HAP-1 (cell line): ENCODE data around the gene CTNNA2.
"Not testable (repeated sequence)": the region's sequence is repeated elsewhere in the genome, so short reads cannot be mapped to it uniquely, and the experiment has no call there.

Experiments
- DNase-seq, 2 experiments: peaks; one replicate each; pipeline ENCODE4 v3.0.0-alpha.2; 2016 to 2020; ENCODE audit warnings: low spot score in 2 of 2
- H3K27me3 ChIP-seq: fragments of 250-450 bp; sonication (Bioruptor Pico); 2 replicates; pipeline ENCODE4 v1.5.1; 2020; ENCODE audit warnings: low read depth, mild to moderate bottlenecking, moderate library complexity
- H3K36me3 ChIP-seq: fragments of 250-450 bp; sonication (Bioruptor Pico); replicated peaks from 2 replicates; pipeline ENCODE4 v1.5.1; 2020; ENCODE audit warnings: mild to moderate bottlenecking
- H3K4me1 ChIP-seq: fragments of 250-450 bp; sonication (Bioruptor Pico); 2 replicates; pipeline ENCODE4 v1.5.1; 2020; ENCODE audit warnings: mild to moderate bottlenecking
- H3K4me3 ChIP-seq: fragments of 250-450 bp; sonication (Bioruptor Pico); 2 replicates; pipeline ENCODE4 v1.5.1; 2020; ENCODE audit warnings: mild to moderate bottlenecking, moderate library complexity
- H3K9me3 ChIP-seq: fragments of 250-450 bp; sonication (Bioruptor Pico); 2 replicates; pipeline ENCODE4 v1.5.1; 2020; ENCODE audit warnings: mild to moderate bottlenecking, moderate library complexity
- in situ Hi-C: fragments of 300-500 bp; cut with MboI; formaldehyde crosslinking; loops from 3 replicates; pipeline ENCODE4 v1.14.3; 2020; ENCODE audit warnings: low sequenced_read_pairs, inconsistent platforms, mixed read lengths

Gene CTNNA2

GRCh38 chr2:80028051-80028450 is 515.2 kb downstream of the CTNNA2 start:
- in situ Hi-C loops: no loop called here
- no peaks in the 10 kb centered on the region for H3K4me1 ChIP-seq
- no peaks in the 10 kb centered on the region for H3K36me3 ChIP-seq
- H3K9me3 ChIP-seq: no peaks in the 10 kb centered on the region
- H3K27me3 ChIP-seq: no peaks in the 10 kb centered on the region
- DNase-seq: no peak
- no peak overlapping the region for H3K4me3 ChIP-seq

GRCh38 chr2:80028584-80028983 is 515.7 kb downstream of the CTNNA2 start:
- DNase-seq: no peak
- in situ Hi-C loops: no loop called here
- H3K9me3 ChIP-seq: no peaks in the 10 kb centered on the region
- H3K27me3 ChIP-seq: no peaks in the 10 kb centered on the region
- H3K36me3 ChIP-seq: no peaks in the 10 kb centered on the region
- no peak overlapping the region for H3K4me3 ChIP-seq
- H3K4me1 ChIP-seq: no peaks in the 10 kb centered on the region

- DNase-seq: no peak
- H3K36me3 ChIP-seq: no peaks in the 10 kb centered on the region
- in situ Hi-C loops: no loop called here
- H3K9me3 ChIP-seq: no peaks in the 10 kb centered on the region
- H3K27me3 ChIP-seq: no peaks in the 10 kb centered on the region
- no peak overlapping the region for H3K4me3 ChIP-seq
- H3K4me1 ChIP-seq: no peaks in the 10 kb centered on the region
Observed at GRCh38 chr2:80030135-80030534, 517.3 kb downstream of the CTNNA2 start.

GRCh38 chr2:80032684-80033083 is 519.8 kb downstream of the CTNNA2 start:
- H3K4me1 ChIP-seq, H3K36me3 ChIP-seq, H3K4me3 ChIP-seq, DNase-seq, H3K27me3 ChIP-seq, in situ Hi-C loops, H3K9me3 ChIP-seq: not testable (repeated sequence)

GRCh38 chr2:80035749-80036285 is 523.0 kb downstream of the CTNNA2 start:
- in situ Hi-C loops: no loop called here
- no peaks in the 10 kb centered on the region for H3K9me3 ChIP-seq
- H3K36me3 ChIP-seq: no peaks in the 10 kb centered on the region
- no peak overlapping the region for H3K4me3 ChIP-seq
- H3K4me1 ChIP-seq: no peaks in the 10 kb centered on the region
- no peaks in the 10 kb centered on the region for H3K27me3 ChIP-seq
- DNase-seq: no peak

- H3K27me3 ChIP-seq: no peaks in the 10 kb centered on the region
- H3K9me3 ChIP-seq: no peaks in the 10 kb centered on the region
- H3K36me3 ChIP-seq: no peaks in the 10 kb centered on the region
- H3K4me3 ChIP-seq: no peak overlapping the region
- in situ Hi-C loops: no loop called here
- no peak for DNase-seq
- no peaks in the 10 kb centered on the region for H3K4me1 ChIP-seq
Observed at GRCh38 chr2:80037310-80037709, 524.5 kb downstream of the CTNNA2 start.

- Histone ChIP-seq H3K4me1 (no peaks in the 10 kb centered on the region), H3K4me3 (no peak overlapping the region), H3K9me3 (no peaks in the 10 kb centered on the region), H3K27me3 (no peaks in the 10 kb centered on the region), H3K36me3 (no peaks in the 10 kb centered on the region)
- in situ Hi-C loops: no loop called here
- DNase-seq: no peak
Observed at GRCh38 chr2:80040226-80040625, 527.4 kb downstream of the CTNNA2 start.

GRCh38 chr2:80042635-80043034 is 529.8 kb downstream of the CTNNA2 start:
- no peak for DNase-seq
- Histone ChIP-seq H3K4me1 (no peaks in the 10 kb centered on the region), H3K9me3 (no peaks in the 10 kb centered on the region), H3K4me3 (no peak overlapping the region), H3K27me3 (no peaks in the 10 kb centered on the region), H3K36me3 (no peaks in the 10 kb centered on the region)
- in situ Hi-C loops: no loop called here

- in situ Hi-C loops: no loop called here
Observed at GRCh38 chr2:80048296-80048695, 535.4 kb downstream of the CTNNA2 start.

GRCh38 chr2:80050246-80050645 is 537.4 kb downstream of the CTNNA2 start:
- Histone ChIP-seq H3K4me1 (no peaks in the 10 kb centered on the region), H3K36me3 (no peaks in the 10 kb centered on the region), H3K27me3 (no peaks in the 10 kb centered on the region), H3K4me3 (no peak overlapping the region), H3K9me3 (no peaks in the 10 kb centered on the region)
- DNase-seq: no peak
- in situ Hi-C loops: no loop called here

More at GRCh38 chr2:80048296-80048695, 535.4 kb downstream of the CTNNA2 start:
- no peaks in the 10 kb centered on the region for H3K9me3 ChIP-seq
- no peak overlapping the region for H3K4me3 ChIP-seq
- H3K4me1 ChIP-seq: no peaks in the 10 kb centered on the region
- H3K27me3 ChIP-seq: no peaks in the 10 kb centered on the region
- H3K36me3 ChIP-seq: no peaks in the 10 kb centered on the region
- no peak for DNase-seq

GRCh38 chr2:80053522-80054345 is 540.9 kb downstream of the CTNNA2 start:
- Histone ChIP-seq H3K27me3 (no peaks in the 10 kb centered on the region), H3K36me3 (no peaks in the 10 kb centered on the region), H3K4me3 (no peak overlapping the region), H3K9me3 (no peaks in the 10 kb centered on the region), H3K4me1 (no peaks in the 10 kb centered on the region)
- in situ Hi-C loops: no loop called here
- no peak for DNase-seq

GRCh38 chr2:80054346-80054675 is 541.5 kb downstream of the CTNNA2 start:
- no peak for DNase-seq

GRCh38 chr2:80057956-80058355 is 545.1 kb downstream of the CTNNA2 start:
- no peaks in the 10 kb centered on the region for H3K36me3 ChIP-seq
- H3K4me3 ChIP-seq: no peak overlapping the region
- H3K4me1 ChIP-seq: no peaks in the 10 kb centered on the region
- H3K9me3 ChIP-seq: no peaks in the 10 kb centered on the region
- DNase-seq: no peak
- in situ Hi-C loops: no loop called here
- H3K27me3 ChIP-seq: no peaks in the 10 kb centered on the region

More at GRCh38 chr2:80054346-80054675, 541.5 kb downstream of the CTNNA2 start:
- no peaks in the 10 kb centered on the region for H3K27me3 ChIP-seq
- in situ Hi-C loops: no loop called here
- no peaks in the 10 kb centered on the region for H3K9me3 ChIP-seq
- no peak overlapping the region for H3K4me3 ChIP-seq
- no peaks in the 10 kb centered on the region for H3K36me3 ChIP-seq
- no peaks in the 10 kb centered on the region for H3K4me1 ChIP-seq

- Histone ChIP-seq H3K4me1 (no peaks in the 10 kb centered on the region), H3K36me3 (no peaks in the 10 kb centered on the region), H3K9me3 (no peaks in the 10 kb centered on the region), H3K4me3 (no peak overlapping the region), H3K27me3 (no peaks in the 10 kb centered on the region)
- in situ Hi-C loops: no loop called here
- no peak for DNase-seq
Observed at GRCh38 chr2:80058562-80058961, 545.7 kb downstream of the CTNNA2 start.

- Histone ChIP-seq H3K36me3 (no peaks in the 10 kb centered on the region), H3K9me3 (no peaks in the 10 kb centered on the region), H3K4me3 (no peak overlapping the region), H3K4me1 (no peaks in the 10 kb centered on the region), H3K27me3 (no peaks in the 10 kb centered on the region)
- in situ Hi-C loops: no loop called here
- DNase-seq: no peak
Observed at GRCh38 chr2:80059447-80059846, 546.6 kb downstream of the CTNNA2 start.
